Effector CD4-positive, alpha-beta T cell (primary cell): Measurements from ENCODE around the gene SLC16A2.
"Not testable (repeated sequence)": the region's sequence is repeated elsewhere in the genome, so short reads cannot be mapped to it uniquely, and the experiment has no call there.

ENCODE experiments used
- DNase-seq: peaks from one replicate; pipeline ENCODE4 v3.0.0-alpha.2; 2020

Gene SLC16A2

GRCh38 chrX:74509989-74510388, 88.7 kb downstream of the SLC16A2 start:
- DNase-seq = no peak

DNA sequence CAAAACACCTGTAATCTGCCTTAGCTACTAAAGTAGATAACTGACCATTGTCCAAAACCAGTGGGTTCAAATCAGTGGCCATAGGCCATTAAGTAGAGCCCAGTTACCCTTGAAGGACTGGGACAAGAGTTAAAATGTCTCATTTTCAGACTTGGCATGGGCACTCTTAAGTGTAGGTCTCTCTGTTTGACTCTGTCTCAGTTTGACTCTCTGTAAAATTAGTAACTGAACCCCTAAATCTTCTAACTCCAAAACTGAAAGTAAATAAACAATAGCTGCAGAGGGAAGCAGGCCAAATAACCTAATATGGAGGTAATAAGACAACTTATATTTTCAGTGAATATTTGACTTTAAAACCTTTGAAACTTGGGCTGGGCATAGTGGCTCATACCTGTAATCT, 89.1 kb downstream of the SLC16A2 start:
- no peak for DNase-seq

GRCh38 chrX:74511704-74512103, 90.4 kb downstream of the SLC16A2 start:
- DNase-seq = no peak

DNA sequence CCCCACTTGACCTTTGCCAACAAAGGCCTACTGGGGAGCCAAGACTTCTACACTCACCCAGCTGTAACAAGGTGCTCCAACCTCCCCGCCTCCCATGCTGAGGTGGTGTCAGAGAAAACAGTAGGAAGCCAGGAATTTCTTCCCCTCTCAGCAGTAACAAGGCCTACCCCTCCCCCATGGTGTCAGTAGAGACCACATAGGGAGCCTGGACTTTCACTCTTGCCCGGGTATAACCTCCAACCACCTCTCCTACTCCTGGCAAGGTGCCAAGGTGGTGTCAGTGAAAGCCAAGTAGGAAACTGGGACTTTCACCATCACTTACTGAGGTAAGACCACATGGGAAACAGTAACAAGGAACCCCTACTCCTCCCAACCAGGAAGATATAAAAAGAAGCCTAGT, 93.1 kb downstream of the SLC16A2 start:
- no peak for DNase-seq

DNA sequence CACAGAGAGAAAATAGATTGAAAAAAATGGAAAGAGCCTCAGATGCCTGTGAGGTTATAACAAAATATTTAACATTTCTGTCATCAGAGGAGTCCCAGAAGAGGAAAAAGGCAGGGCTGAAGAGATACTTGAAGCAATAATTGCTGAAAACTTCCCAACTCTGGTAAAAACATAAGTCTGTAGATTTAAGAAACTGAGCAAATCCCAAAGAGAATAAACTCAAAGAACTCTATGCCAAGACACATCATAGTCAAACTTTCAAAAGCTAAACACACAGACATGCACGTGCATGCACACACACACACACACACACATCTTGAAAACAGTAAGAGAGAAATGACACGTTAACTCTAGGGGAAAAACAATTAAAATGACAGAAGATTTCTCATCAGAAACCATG, 94.1 kb downstream of the SLC16A2 start:
- DNase-seq = no peak

- not testable (repeated sequence) for DNase-seq
Measured at GRCh38 chrX:74516013-74516412, 94.7 kb downstream of the SLC16A2 start.

DNA sequence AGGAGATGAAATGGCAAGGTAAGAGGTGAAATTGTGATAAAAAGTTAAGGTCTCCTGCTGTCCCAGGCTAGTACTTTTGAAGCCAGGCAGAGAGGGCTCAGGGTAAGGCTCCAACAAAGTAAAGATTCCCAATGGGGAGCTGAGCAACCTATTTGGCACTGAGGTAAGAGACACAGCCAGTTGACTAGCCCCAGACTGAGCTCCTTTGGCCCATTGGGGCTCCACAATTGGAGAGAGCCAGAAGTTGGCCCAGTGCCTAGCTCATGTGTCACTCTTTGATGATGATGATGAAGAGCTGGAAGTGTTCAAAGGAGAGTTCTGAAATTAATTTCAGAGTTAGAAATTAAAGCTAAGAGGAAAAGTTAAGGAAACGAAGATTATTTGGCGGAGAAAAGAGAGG, 98.6 kb downstream of the SLC16A2 start:
- DNase-seq = no peak

DNA sequence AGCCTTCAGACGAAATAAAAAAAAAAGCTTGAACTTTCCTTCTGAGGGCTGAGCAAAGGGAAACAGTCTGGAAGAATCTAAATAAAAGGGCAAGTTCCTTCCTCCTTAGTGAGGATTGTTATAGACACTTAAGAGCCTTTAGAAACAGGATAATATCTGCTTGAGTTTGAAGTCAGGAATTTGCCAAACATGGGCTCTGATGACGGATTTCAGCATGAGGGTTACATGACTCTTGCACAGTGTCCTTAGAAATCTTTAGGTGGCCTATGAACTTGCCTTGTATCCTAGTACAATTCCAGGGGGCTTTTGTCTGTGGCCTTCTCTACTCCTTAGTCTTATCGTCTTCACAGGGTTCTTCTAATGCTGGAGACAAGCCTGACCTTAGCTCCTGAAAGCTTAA, 99.0 kb downstream of the SLC16A2 start:
- no peak for DNase-seq

DNA sequence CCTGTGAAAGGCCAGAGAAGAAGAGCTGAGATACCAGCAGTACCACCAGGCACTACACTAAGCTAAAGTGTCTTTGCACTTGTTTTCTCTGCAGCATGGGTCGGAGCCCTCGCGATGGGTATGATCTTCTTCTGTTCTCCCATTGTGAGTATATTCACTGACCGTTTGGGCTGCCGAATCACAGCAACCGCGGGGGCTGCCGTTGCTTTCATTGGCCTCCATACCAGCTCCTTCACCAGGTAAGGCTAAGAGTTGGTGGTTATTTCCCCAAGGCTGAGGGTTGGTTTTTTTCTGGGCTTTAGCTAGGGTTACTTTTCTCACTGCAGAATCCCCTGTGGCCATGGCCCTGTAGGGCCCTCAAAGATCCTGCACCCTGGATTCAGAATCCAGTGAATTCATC, 99.6 kb downstream of the SLC16A2 start:
- no peak for DNase-seq

DNA sequence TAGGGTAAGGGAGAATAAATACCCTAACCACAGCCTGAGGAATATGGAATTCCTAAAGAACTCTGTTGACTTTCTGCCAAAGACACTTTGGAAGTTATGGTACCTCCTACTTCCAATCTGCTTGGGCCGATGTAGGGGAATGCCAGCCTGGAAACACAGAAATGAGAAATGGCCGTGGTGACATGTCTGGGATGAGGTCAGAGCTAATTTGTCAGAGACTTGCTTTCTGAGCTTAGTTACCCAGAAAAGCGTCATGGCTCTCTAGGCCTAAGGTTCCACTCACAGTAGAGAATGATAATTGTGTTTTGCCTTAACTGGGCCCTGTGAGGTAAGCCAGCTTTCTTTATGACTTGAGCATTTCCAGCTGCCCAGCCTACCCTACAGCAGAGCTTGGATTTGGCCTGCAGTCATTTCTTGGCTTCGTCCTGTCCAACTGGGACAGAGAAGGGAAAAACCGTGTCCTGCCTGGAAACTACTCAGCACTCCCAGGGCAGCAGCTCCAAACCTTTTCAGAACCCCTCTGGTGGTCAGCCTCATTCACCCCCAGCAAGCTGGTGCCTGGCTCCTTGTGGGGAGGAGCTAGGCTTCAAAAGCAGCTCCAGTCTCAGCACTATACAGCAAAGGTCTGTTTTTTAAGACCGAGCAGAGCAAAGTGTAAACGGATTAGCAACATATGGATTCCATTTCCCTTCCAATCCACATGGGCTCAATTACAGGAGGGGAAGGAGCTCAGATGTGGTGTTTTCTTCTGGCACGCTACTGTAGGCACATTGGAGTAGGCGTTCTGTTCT, 100.9 kb downstream of the SLC16A2 start:
- no peak for DNase-seq

- no peak for DNase-seq
Measured at GRCh38 chrX:74523224-74523623, 101.9 kb downstream of the SLC16A2 start.

- DNase-seq = no peak
Measured at GRCh38 chrX:74523870-74524735, 102.8 kb downstream of the SLC16A2 start.

GRCh38 chrX:74525116-74525515, 103.8 kb downstream of the SLC16A2 start:
- no peak for DNase-seq

- DNase-seq = no peak
Measured at GRCh38 chrX:74526764-74527163, 105.5 kb downstream of the SLC16A2 start.

DNA sequence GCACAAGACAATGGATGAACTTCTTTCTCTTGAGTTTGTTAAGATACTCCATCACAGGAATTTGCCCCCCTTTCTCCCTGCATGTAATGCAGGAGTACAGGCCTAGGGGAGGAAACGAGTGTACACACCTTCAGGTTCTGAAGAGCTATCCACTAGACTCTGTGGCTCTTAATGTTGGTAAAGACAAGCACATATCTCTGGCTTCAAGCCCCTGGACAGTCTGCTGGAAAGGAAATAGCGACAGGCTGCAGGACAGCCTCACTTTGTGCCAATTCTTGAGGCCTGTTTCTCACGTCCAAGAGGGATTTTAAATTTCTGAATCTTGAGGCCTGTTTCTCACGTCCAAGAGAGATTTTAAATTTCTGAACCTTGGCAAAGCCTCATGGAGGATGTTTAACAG, 106.1 kb downstream of the SLC16A2 start:
- DNase-seq = no peak

- no peak for DNase-seq
Measured at GRCh38 chrX:74529311-74529710, 108.0 kb downstream of the SLC16A2 start.

GRCh38 chrX:74531081-74531480, 109.8 kb downstream of the SLC16A2 start:
- no peak for DNase-seq

DNA sequence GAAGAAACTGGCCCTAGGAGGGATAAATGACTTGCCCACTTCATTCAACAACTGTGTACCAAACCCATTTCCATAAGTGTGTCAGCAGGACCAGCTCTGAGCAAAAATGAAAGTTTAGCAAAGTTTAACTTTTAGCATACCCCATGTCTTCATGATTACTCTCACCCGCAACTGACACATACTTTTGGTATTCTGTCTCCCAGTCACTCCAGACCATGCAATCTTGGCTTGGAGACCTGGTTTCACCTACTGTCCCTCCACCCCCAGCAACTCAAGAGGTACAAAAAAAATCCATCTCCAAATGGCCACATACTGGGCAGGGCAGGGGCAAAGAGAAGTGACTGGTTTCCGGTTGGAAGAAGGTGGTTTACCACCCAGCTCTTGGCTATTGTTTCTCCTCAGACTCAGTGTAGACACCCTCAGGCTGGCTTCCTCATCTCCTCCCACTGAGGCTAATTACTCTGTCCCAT, 113.3 kb downstream of the SLC16A2 start:
- DNase-seq = no peak

DNA sequence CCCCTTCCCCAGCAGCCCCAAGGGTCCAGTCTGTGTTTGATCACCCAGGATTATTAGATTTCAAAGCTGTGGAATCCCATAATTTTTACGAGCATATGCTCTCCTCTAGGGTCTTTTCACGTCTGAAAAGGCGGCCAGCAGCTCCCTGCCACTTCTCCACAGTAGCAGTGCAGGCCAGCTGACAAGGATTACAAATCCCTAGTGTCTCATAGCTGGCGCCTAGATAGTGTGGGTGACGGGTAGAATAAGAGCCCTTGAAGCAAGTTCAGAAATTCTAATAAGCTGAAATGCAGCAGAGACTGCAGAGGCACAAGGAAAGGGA, 113.8 kb downstream of the SLC16A2 start:
- no peak for DNase-seq

DNA sequence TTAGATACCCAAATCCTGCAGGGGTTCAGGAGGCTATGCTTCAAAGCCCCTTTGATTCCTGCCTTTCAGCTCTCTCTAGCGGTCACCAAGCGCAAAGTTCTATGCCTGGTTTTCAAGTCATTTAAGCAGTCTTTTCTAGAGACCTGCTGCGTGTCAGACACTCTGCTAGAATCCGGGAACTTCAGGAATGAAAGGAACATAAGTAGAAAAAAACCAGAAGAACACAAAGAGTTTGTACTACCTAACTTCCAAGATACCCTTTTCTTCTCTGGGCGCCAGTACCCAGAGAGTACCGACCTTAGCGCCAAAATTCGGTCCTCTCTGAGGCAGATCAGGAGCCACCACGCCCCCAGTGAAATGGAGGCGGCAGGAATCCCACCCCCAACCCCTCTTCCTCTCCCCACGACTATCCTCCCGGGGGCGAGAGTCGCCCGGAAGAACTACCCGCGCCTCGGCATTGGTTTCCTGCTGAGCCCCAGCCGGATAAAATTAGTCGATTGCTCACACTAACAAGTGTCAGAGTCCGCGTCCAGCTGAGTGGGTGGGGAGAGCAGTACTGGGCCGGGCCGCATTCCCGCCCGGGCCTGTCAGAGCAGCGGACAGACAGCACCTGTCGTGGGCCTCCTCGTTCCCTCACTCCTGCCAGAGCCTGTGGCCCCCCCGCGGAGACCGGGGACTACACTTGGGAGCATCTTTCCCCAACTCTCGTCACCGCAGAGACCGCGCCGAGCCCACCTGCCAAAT, 114.3 kb downstream of the SLC16A2 start:
- peak; percentile 12 for DNase-seq

DNA sequence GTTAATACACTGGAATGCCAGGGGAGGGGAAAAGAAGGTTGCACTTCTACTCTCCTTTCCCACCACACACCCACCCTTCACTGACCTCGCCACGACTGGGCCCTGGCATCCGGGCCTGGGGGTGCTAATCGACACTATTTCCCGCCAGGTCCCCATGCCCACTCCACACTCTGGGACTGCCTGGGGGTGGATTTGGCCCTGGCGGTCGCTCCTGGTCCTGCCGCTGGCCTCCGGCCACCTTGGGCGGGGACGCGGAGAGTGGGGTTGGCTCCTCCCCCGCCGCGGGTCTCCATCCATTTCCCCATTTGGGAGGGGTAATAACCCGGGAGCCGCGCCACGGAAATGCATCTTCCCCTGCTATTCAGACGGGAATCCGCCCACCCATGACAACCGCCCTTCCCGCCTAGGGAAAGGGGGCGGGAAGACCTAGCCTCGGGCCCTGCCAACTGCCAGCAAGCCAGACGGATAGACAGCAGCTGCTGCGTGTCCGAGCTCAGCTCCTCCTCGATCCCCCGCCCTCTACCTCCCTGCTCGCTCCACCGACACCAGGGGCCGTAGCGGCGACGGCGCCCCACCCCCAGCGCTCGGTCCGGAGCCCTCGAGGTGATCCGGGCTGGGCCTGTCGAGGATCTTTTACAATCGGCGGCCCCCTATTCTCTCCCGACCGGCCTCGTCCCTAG, 115.0 kb downstream of the SLC16A2 start:
- DNase-seq = peak; percentile 14

- DNase-seq = no peak
Measured at GRCh38 chrX:74536832-74537371, 115.6 kb downstream of the SLC16A2 start.
